Left kidney (tissue), 2 donors: ENCODE results near the gene CR1. TPM values are rescaled to one million over a fixed set of nuclear protein-coding genes. Genes with fewer than 3 reads are reported as not detected.
A peak's percentile ranks its signal among the peaks of the same experiment; 100 is the strongest.
"Not testable (repeated sequence)": the region's sequence is repeated elsewhere in the genome, so short reads cannot be mapped to it uniquely, and the experiment has no call there.

Experiments
- DNase-seq: peaks from one replicate; pipeline ENCODE4 v3.0.0-alpha.2; 2013
- polyA plus RNA-seq: library from polyadenylated mRNA; unstranded; fragments of 120-200 nt; gene quantifications from one replicate; pipeline ENCODE4 v1.2.1, GENCODE V29; 2013; ENCODE audit not compliant: insufficient read length

CR1 gene
- polyA plus RNA-seq, 1 donor, result 18.6 TPM

- DNase-seq, result peak; percentile 87
Observed at GRCh38 chr1:207644852-207645634, 149.1 kb downstream of the CR1 start, which contains the start of gene CR1L. CR1L (plus strand) TSS chr1:207645133; CDS start chr1:207645234, 101 bp downstream.

GRCh38 chr1:207645635-207646081 is 149.7 kb downstream of the CR1 start:
- DNase-seq, result no peak

- no peak for DNase-seq
Observed at GRCh38 chr1:207646171-207646570, 150.2 kb downstream of the CR1 start.

- DNase-seq, result no peak
Observed at GRCh38 chr1:207646944-207647579, 151.1 kb downstream of the CR1 start.

GRCh38 chr1:207647671-207648333 is 151.8 kb downstream of the CR1 start:
- no peak for DNase-seq

- no peak for DNase-seq
Observed at GRCh38 chr1:207648334-207649209, 152.6 kb downstream of the CR1 start.

- no peak for DNase-seq
Observed at GRCh38 chr1:207649210-207649753, 153.3 kb downstream of the CR1 start.

GRCh38 chr1:207649865-207650580 is 154.1 kb downstream of the CR1 start:
- no peak for DNase-seq

GRCh38 chr1:207651583-207651982 is 155.6 kb downstream of the CR1 start:
- no peak for DNase-seq

- DNase-seq, result no peak
Observed at GRCh38 chr1:207654320-207654719, 158.4 kb downstream of the CR1 start.

GRCh38 chr1:207658408-207658807 is 162.5 kb downstream of the CR1 start:
- DNase-seq, result no peak

GRCh38 chr1:207658904-207659485 is 163.0 kb downstream of the CR1 start:
- DNase-seq, result no peak

- DNase-seq, result no peak
Observed at GRCh38 chr1:207659545-207660153, 163.7 kb downstream of the CR1 start.

GRCh38 chr1:207661420-207661819 is 165.5 kb downstream of the CR1 start:
- DNase-seq, result not testable (repeated sequence)

- no peak for DNase-seq
Observed at GRCh38 chr1:207666342-207666741, 170.4 kb downstream of the CR1 start.

- no peak for DNase-seq
Observed at GRCh38 chr1:207669528-207670009, 173.6 kb downstream of the CR1 start.

- no peak for DNase-seq
Observed at GRCh38 chr1:207670192-207670591, 174.2 kb downstream of the CR1 start.

GRCh38 chr1:207670997-207671396 is 175.0 kb downstream of the CR1 start:
- no peak for DNase-seq

GRCh38 chr1:207672522-207673130 is 176.7 kb downstream of the CR1 start:
- peak; percentile 40 for DNase-seq
